ENCODE results near the gene WNT5B. TPM values are rescaled to one million over a fixed set of nuclear protein-coding genes. Genes with fewer than 3 reads are reported as not detected.
A peak's percentile ranks its signal among the peaks of the same experiment; 100 is the strongest.

WNT5B gene
- polyA plus RNA-seq, 1 donor (not counting 4 experiments of a cell fraction or from before 2014, with no cell fraction given): 12.3 TPM

DNA sequence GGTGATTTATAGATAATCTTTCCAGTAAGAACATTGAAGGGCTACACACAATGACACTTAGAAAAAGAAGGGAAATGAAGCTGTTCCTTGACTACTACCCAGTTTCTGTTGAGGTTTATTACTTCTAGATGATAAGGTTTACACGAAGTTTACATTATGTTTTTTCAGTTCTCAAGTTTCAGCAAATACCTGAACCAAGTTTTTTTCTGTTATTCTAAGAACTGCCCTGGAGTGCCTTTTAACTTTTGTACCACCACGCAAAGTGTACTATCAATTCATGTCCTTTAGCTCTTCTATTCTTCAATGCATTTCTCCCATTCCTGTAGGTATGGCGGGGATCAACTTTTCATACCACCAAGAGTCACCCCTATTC is 40.5 kb upstream of the WNT5B start:
- Histone ChIP-seq H3K27me3 (ENCODE audit: control insufficient read depth, extremely low read depth, insufficient read depth, low read length) (no peaks in the 10 kb centered on the region), H3K36me3 (ENCODE audit: control insufficient read depth in 2 of 2, extremely low read depth in 1 of 2, insufficient read depth in 2 of 2, low read length in 2 of 2) (peaks cover 0 to 2% of the 10 kb centered on the region in 2 experiments), H3K4me1 (ENCODE audit: control insufficient read depth, extremely low read depth, insufficient read depth, low read length) (peaks cover 46% of the 10 kb centered on the region), H4K20me1 (ENCODE audit: control insufficient read depth, extremely low read depth, insufficient read depth, low read length) (peaks cover 8% of the 10 kb centered on the region), H3K9me3 (ENCODE audit: control insufficient read depth, low read depth, low read length) (no peaks in the 10 kb centered on the region), H3K27ac (ENCODE audit: control insufficient read depth, insufficient read depth, low read length) (no peak overlapping the region), H2AFZ (ENCODE audit: control insufficient read depth, low read length) (no peak overlapping the region), H3K9ac (ENCODE audit: control insufficient read depth, extremely low read depth, insufficient read depth, low read length) (no peak overlapping the region), H3K4me2 (ENCODE audit: control insufficient read depth, extremely low read depth, insufficient read depth, low read depth, low read length) (no peak overlapping the region), H3K4me3 (ENCODE audit: control insufficient read depth in 2 of 3, extremely low read depth in 1 of 3, insufficient read depth in 2 of 3, low read depth in 1 of 3, low read length in 3 of 3) (no peak overlapping the region), H3K79me2 (ENCODE audit: control insufficient read depth, insufficient read depth, low read length) (peaks cover 32% of the 10 kb centered on the region), H3K9me1 (ENCODE audit: control insufficient read depth, extremely low read depth, insufficient read depth, low read length) (peaks cover 3% of the 10 kb centered on the region)
- DNase-seq (ENCODE audit: low read depth, low spot score): no peak
- dilution Hi-C loops (cut with MboI; ENCODE audit: extremely low pct_ligation_motif_present, low sequenced_read_pairs): no loop called here
- no peak for FAIRE-seq
- TF ChIP-seq, protein P1, sequence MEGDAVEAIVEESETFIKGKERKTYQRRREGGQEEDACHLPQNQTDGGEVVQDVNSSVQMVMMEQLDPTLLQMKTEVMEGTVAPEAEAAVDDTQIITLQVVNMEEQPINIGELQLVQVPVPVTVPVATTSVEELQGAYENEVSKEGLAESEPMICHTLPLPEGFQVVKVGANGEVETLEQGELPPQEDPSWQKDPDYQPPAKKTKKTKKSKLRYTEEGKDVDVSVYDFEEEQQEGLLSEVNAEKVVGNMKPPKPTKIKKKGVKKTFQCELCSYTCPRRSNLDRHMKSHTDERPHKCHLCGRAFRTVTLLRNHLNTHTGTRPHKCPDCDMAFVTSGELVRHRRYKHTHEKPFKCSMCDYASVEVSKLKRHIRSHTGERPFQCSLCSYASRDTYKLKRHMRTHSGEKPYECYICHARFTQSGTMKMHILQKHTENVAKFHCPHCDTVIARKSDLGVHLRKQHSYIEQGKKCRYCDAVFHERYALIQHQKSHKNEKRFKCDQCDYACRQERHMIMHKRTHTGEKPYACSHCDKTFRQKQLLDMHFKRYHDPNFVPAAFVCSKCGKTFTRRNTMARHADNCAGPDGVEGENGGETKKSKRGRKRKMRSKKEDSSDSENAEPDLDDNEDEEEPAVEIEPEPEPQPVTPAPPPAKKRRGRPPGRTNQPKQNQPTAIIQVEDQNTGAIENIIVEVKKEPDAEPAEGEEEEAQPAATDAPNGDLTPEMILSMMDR (optimal IDR thresholded peaks at IDR 0.05 in 1 of 3, IDR thresholded peaks at IDR 0.05 in 1 of 3, conservative IDR thresholded peaks at IDR 0.05 in 1 of 3; ENCODE audit: extremely low read depth in 1 of 3, insufficient read depth in 2 of 3, low read length in 3 of 3): no peak
- no peak for TF ChIP-seq EZH2 (IDR thresholded peaks at IDR 0.05; ENCODE audit: low read length)

DNA sequence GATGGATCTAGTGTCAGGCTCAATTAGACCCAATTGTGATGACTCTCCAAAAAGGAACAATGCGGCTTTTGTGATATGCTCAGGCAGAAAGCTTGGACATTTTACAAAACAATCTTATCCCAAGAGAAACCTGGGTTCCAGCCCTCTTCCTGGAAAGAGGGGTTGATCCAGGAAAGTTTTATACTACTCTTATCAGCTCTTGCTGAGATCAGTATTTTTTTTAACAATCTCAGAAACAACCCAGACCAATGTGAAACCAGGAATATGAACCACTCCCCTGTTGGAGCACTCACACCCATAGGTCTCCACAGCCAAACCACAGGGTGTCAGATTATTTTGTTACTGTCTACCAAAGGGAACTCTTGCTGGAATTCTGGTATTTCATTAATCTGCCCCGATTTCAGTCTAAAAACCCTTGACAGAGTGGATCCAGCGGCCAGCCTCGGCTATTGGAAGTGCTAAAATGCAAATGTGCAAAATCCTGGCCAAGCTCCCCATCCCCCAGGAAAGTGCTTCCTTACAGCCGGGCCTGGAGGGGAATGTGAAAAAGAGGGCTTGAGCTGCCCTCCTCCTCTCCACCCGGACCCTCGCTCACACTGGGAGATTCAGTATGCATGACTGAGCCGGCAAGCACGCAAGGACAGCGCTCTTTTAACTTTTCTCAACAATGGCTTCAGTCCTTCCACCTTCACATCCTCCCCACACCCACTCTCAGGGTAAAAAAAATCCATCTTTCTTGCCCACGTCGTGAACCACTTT is 38.6 kb upstream of the WNT5B start:
- no peak for FAIRE-seq
- no peak overlapping the region for H3K4me3 ChIP-seq (ENCODE audit: control insufficient read depth in 2 of 3, extremely low read depth in 1 of 3, insufficient read depth in 2 of 3, low read depth in 1 of 3, low read length in 3 of 3)
- dilution Hi-C loops (cut with MboI; ENCODE audit: extremely low pct_ligation_motif_present, low sequenced_read_pairs): no loop called here
- H3K4me2 ChIP-seq (ENCODE audit: control insufficient read depth, extremely low read depth, insufficient read depth, low read depth, low read length): peak overlapping the region; percentile 35
- H3K79me2 ChIP-seq (ENCODE audit: control insufficient read depth, insufficient read depth, low read length): peaks cover 30% of the 10 kb centered on the region
- peaks cover 52% of the 10 kb centered on the region for H3K4me1 ChIP-seq (ENCODE audit: control insufficient read depth, extremely low read depth, insufficient read depth, low read length)
- peaks cover 3% of the 10 kb centered on the region for H3K9me1 ChIP-seq (ENCODE audit: control insufficient read depth, extremely low read depth, insufficient read depth, low read length)
- no peak overlapping the region for H2AFZ ChIP-seq (ENCODE audit: control insufficient read depth, low read length)
- H4K20me1 ChIP-seq (ENCODE audit: control insufficient read depth, extremely low read depth, insufficient read depth, low read length): peaks cover 9% of the 10 kb centered on the region
- H3K27me3 ChIP-seq (ENCODE audit: control insufficient read depth, extremely low read depth, insufficient read depth, low read length): no peaks in the 10 kb centered on the region
- H3K9me3 ChIP-seq (ENCODE audit: control insufficient read depth, low read depth, low read length): no peaks in the 10 kb centered on the region
- TF ChIP-seq, protein P1 (optimal IDR thresholded peaks at IDR 0.05 in 1 of 3, IDR thresholded peaks at IDR 0.05 in 1 of 3, conservative IDR thresholded peaks at IDR 0.05 in 1 of 3; ENCODE audit: extremely low read depth in 1 of 3, insufficient read depth in 2 of 3, low read length in 3 of 3): no peak
- no peak for TF ChIP-seq EZH2 (IDR thresholded peaks at IDR 0.05; ENCODE audit: low read length)
- H3K9ac ChIP-seq (ENCODE audit: control insufficient read depth, extremely low read depth, insufficient read depth, low read length): no peak overlapping the region
- no peak overlapping the region for H3K27ac ChIP-seq (ENCODE audit: control insufficient read depth, insufficient read depth, low read length)
- H3K36me3 ChIP-seq (ENCODE audit: control insufficient read depth in 2 of 2, extremely low read depth in 1 of 2, insufficient read depth in 2 of 2, low read length in 2 of 2): no peaks in the 10 kb centered on the region
- DNase-seq (ENCODE audit: low read depth, low spot score): no peak

All from keratinocyte (primary cell).